Cerebellar nuclear complex (tissue), 1 donor: Measurements from ENCODE around the gene FAM13B.
"Not testable (repeated sequence)": the region's sequence is repeated elsewhere in the genome, so short reads cannot be mapped to it uniquely, and the experiment has no call there.

ENCODE experiments used
- DNase-seq, 2 experiments: peaks; one replicate each; lab custom pipeline; 2025; lab: John Stamatoyannopoulos, UW

Gene FAM13B

GRCh38 chr5:137960819-137961218 is 72.1 kb downstream of the FAM13B start:
- DNase-seq, result no peak

- no peak for DNase-seq
These were observed 72.7 kb downstream of the FAM13B start for GRCh38 chr5:137960141-137960540.

- no peak for DNase-seq
These were observed 73.4 kb downstream of the FAM13B start for GRCh38 chr5:137959488-137959887.

- DNase-seq, result no peak
These were observed 74.9 kb downstream of the FAM13B start for GRCh38 chr5:137957948-137958347.

GRCh38 chr5:137954131-137954879 is 78.6 kb downstream of the FAM13B start:
- DNase-seq, result no peak

GRCh38 chr5:137945825-137946224 is 87.1 kb downstream of the FAM13B start:
- DNase-seq, result no peak

GRCh38 chr5:137944280-137944679 is 88.6 kb downstream of the FAM13B start:
- not testable (repeated sequence) for DNase-seq

GRCh38 chr5:137939331-137939730 is 93.5 kb downstream of the FAM13B start:
- no peak for DNase-seq

GRCh38 chr5:137938751-137939143 is 94.1 kb downstream of the FAM13B start:
- no peak for DNase-seq

- DNase-seq, result no peak
These were observed 94.7 kb downstream of the FAM13B start for GRCh38 chr5:137937994-137938750.

GRCh38 chr5:137935694-137936093 is 97.2 kb downstream of the FAM13B start:
- no peak for DNase-seq

- no peak for DNase-seq
These were observed 97.7 kb downstream of the FAM13B start for GRCh38 chr5:137935190-137935589.

- DNase-seq, result no peak
These were observed 99.4 kb downstream of the FAM13B start for GRCh38 chr5:137933491-137933911.

GRCh38 chr5:137932800-137933199 is 100.1 kb downstream of the FAM13B start:
- DNase-seq, result no peak

- no peak for DNase-seq
These were observed 109.0 kb downstream of the FAM13B start for GRCh38 chr5:137923856-137924255.

- DNase-seq, result no peak
These were observed 110.9 kb downstream of the FAM13B start for GRCh38 chr5:137921931-137922330.

GRCh38 chr5:137916923-137917322 is 116.0 kb downstream of the FAM13B start:
- no peak for DNase-seq

- no peak for DNase-seq
These were observed 118.1 kb downstream of the FAM13B start for GRCh38 chr5:137914758-137915157.

GRCh38 chr5:137902408-137903133 is 130.3 kb downstream of the FAM13B start:
- DNase-seq, result no peak

- DNase-seq, result no peak
These were observed 131.7 kb downstream of the FAM13B start for GRCh38 chr5:137901011-137901817.

- no peak for DNase-seq
These were observed 133.4 kb downstream of the FAM13B start for GRCh38 chr5:137899493-137899892.

GRCh38 chr5:137896560-137896959 is 136.3 kb downstream of the FAM13B start:
- no peak for DNase-seq
